OCI-LY7 (cell line): ENCODE measurements around the gene E2F2. TPM values are rescaled to one million over a fixed set of nuclear protein-coding genes. Genes with fewer than 3 reads are reported as not detected.

Source experiments
- BruUV-seq: library from RNA; stranded (reverse); fragments of 400-500 nt; replicated peaks from 2 replicates; lab custom pipeline; 2021; lab: Mats Ljungman, UMichigan
- CTCF ChIA-PET: fragments of 300-600 bp; sonication (Branson Sonifier 250); formaldehyde crosslinking; loops from one replicate; lab custom pipeline; 2022; ENCODE audit warnings: antibody characterized with exemption; ENCODE audit not compliant: unreplicated experiment; lab: Charles Lee
- POLR2A ChIA-PET: fragments of 300-600 bp; sonication (Branson Sonifier 250); formaldehyde crosslinking; loops from one replicate; lab custom pipeline; 2022; ENCODE audit warnings: antibody characterized with exemption; lab: Charles Lee
- DNase-seq: peaks from one replicate; pipeline ENCODE4 v3.0.0-alpha.2; 2015; ENCODE audit warnings: low spot score
- H2AFZ ChIP-seq: fragments of 200-600 bp; sonication (generic), shearing (Covaris generic); 2 replicates; pipeline ENCODE4 v1.6.1; 2014; ENCODE audit warnings: mild to moderate bottlenecking, antibody characterized with exemption, low read length, moderate library complexity
- H3K27ac ChIP-seq: fragments of 200-600 bp; sonication (generic); 2 replicates; pipeline ENCODE4 v1.5.1; 2014; ENCODE audit warnings: mixed run types, low read depth, mild to moderate bottlenecking, moderate library complexity, low read length, inconsistent platforms; ENCODE audit not compliant: poor library complexity, severe bottlenecking
- H3K36me3 ChIP-seq: fragments of 200-600 bp; sonication (generic); 2 replicates; pipeline ENCODE4 v1.6.1; 2014; ENCODE audit warnings: mild to moderate bottlenecking, antibody characterized with exemption, low read length, moderate library complexity, mixed read lengths; ENCODE audit not compliant: insufficient read depth
- H3K4me1 ChIP-seq: fragments of 200-600 bp; sonication (generic); 2 replicates; pipeline ENCODE4 v1.5.1; 2014; ENCODE audit warnings: mild to moderate bottlenecking, low read length; ENCODE audit not compliant: insufficient read depth, poor library complexity, severe bottlenecking
- H3K4me2 ChIP-seq: fragments of 200-600 bp; sonication (generic); 2 replicates; pipeline ENCODE4 v1.6.1; 2014; ENCODE audit warnings: mild to moderate bottlenecking, low read length
- H3K4me3 ChIP-seq: fragments of 200-600 bp; sonication (generic); 2 replicates; pipeline ENCODE4 v1.5.1; 2014; ENCODE audit warnings: mild to moderate bottlenecking, low read depth, low read length; ENCODE audit not compliant: poor library complexity, severe bottlenecking
- H3K79me2 ChIP-seq: fragments of 200-600 bp; sonication (generic); 2 replicates; pipeline ENCODE4 v1.6.1; 2016; ENCODE audit warnings: low read depth, mild to moderate bottlenecking, low read length, moderate library complexity, mixed read lengths; ENCODE audit not compliant: insufficient read depth
- H3K9me2 ChIP-seq: fragments of 200-600 bp; sonication (generic); 2 replicates; pipeline ENCODE4 v1.6.1; 2016; ENCODE audit warnings: mild to moderate bottlenecking, low read length, mixed read lengths; ENCODE audit not compliant: insufficient read depth
- H3K9me3 ChIP-seq: fragments of 200-600 bp; sonication (generic); 2 replicates; pipeline ENCODE4 v1.6.1; 2014; ENCODE audit warnings: mild to moderate bottlenecking, mixed run types, low read length, mixed read lengths
- H4K20me1 ChIP-seq: fragments of 200-600 bp; sonication (generic); 2 replicates; pipeline ENCODE4 v1.6.1; 2014; ENCODE audit warnings: mild to moderate bottlenecking, antibody characterized with exemption, low read length, moderate library complexity, mixed read lengths; ENCODE audit not compliant: insufficient read depth
- CTCF ChIP-seq: fragments of 200-600 bp; sonication (generic); conservative IDR thresholded peaks from 2 replicates; pipeline ENCODE4 v1.5.1; 2014; ENCODE audit warnings: mild to moderate bottlenecking, antibody characterized with exemption, low read length, moderate library complexity, mixed read lengths
- EZH2phosphoT487 ChIP-seq: fragments of 200-600 bp; sonication (generic); IDR thresholded peaks from 2 replicates; pipeline ENCODE4 v1.6.1; 2018; ENCODE audit warnings: low read depth, borderline replicate concordance, mild to moderate bottlenecking, mixed run types, antibody characterized with exemption, low read length, moderate library complexity, mixed read lengths
- intact Hi-C: fragments of 100-400 bp; cut with micrococcal nuclease; formaldehyde crosslinking; loops from one replicate; pipeline ENCODE4 v1.10.0; 2022; ENCODE audit not compliant: unreplicated experiment
- total RNA-seq, 2 experiments: library from RNA; depleted of rRNA in 1 of 2; stranded (reverse); fragments of >200 nt in 1 of 2; shearing (Covaris generic) in 1 of 2; gene quantifications; 2 replicates each; pipeline ENCODE4 v1.2.3, GENCODE V29; 2014 to 2022

Gene E2F2
- total RNA-seq, 2 experiments from 2014 or later: 203 to 212 TPM

- ChIA-PET CTCF (no interaction called here), POLR2A (interaction anchor here (0.6 to 5.1 kb wide), 12 partner anchors 8 to 356 kb away, joined by 3 to 57 read pairs (median 5); partner anchors contain the start of gene E2F2)
- Histone ChIP-seq H3K79me2 (peaks cover 12% of the 10 kb centered on the region; the same call in 1 of the 2 replicates), H3K27ac (peak overlapping the region; percentile 84), H3K4me1 (peaks cover 92% of the 10 kb centered on the region), H3K9me3 (no peaks in the 10 kb centered on the region), H3K36me3 (peaks cover 4% of the 10 kb centered on the region), H3K9me2 (no peaks in the 10 kb centered on the region), H4K20me1 (no peaks in the 10 kb centered on the region), H3K4me3 (peak overlapping the region; percentile 40), H3K4me2 (peak overlapping the region; percentile 64), H2AFZ (peak overlapping the region; percentile 19; the same call in 1 of the 2 replicates)
- TF ChIP-seq EZH2phosphoT487: no peak
- 0 out of 2 replicates have a peak, but pooled peaks have one; percentile 27 for TF ChIP-seq CTCF
- peak; percentile 69 for DNase-seq
- BruUV-seq: no TSS peak
- intact Hi-C loops: no loop called here
Measured at GRCh38 chr1:23551849-23552248, 20.8 kb upstream of the E2F2 start.

DNA sequence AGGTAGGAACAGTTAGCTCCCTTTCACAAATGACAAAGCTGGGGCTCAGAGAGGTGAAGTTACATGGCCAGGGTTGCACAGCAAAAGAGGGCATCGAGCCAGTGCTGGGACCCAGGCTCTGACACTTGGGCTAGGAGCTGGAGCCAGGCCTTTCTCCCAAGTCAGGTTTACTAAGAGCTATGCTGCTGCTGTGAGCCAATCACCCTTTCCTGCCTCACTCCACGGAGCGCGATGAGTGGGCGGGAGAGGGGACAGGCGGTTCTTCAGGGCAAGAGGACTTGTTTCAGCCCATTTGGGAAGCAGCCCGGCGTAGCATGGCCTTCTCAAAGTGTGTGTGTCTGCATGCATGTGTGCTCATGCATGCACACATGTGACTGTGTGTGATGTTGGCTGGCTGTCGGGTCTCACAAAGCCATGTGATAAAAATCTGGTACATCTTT, 17.7 kb upstream of the E2F2 start:
- H2AFZ ChIP-seq: peak overlapping the region; percentile 20; the same call in 1 of the 2 replicates

More for the DNA sequence above, 17.7 kb upstream of the E2F2 start:
- POLR2A ChIA-PET: interaction anchor here (0.6 to 1.4 kb wide), 11 partner anchors 11 to 116 kb away, joined by 3 to 7 read pairs (median 3); partner anchors contain the start of gene E2F2
- DNase-seq: no peak
- peak overlapping the region; percentile 47; the same call in 1 of the 2 replicates for H3K4me2 ChIP-seq
- peak overlapping the region; percentile 84 for H3K27ac ChIP-seq
- H3K36me3 ChIP-seq: no peaks in the 10 kb centered on the region
- peaks cover 6% of the 10 kb centered on the region; the same call in 1 of the 2 replicates for H3K79me2 ChIP-seq
- H4K20me1 ChIP-seq: no peaks in the 10 kb centered on the region
- CTCF ChIA-PET: interaction anchor here (0.6 to 1.1 kb wide), 2 partner anchors 84 to 89 kb away, joined by 4 to 5 read pairs; no protein-coding TSS in a partner anchor
- intact Hi-C loops: no loop called here
- no peak for TF ChIP-seq EZH2phosphoT487
- no peak for TF ChIP-seq CTCF
- H3K9me2 ChIP-seq: no peaks in the 10 kb centered on the region
- peaks cover 95% of the 10 kb centered on the region for H3K4me1 ChIP-seq
- no peak overlapping the region for H3K4me3 ChIP-seq
- no TSS peak for BruUV-seq
- H3K9me3 ChIP-seq: no peaks in the 10 kb centered on the region
